B cell (primary cell): ENCODE results near the gene NEK6.

Experiments
- EZH2 ChIP-seq: IDR thresholded peaks from 2 replicates; pipeline ENCODE4 v1.6.1; 2012; ENCODE audit warnings: borderline replicate concordance, low read depth, mild to moderate bottlenecking, moderate library complexity, low read length; ENCODE audit not compliant: insufficient read depth, poor library complexity, severe bottlenecking
- TF ChIP-seq, protein P1 (sequence below): fragments of 200-600 bp; IDR thresholded peaks from one replicate; pipeline ENCODE4 v1.8.0; 2022; ENCODE audit warnings: antibody characterized with exemption, mild to moderate bottlenecking

DNA sequence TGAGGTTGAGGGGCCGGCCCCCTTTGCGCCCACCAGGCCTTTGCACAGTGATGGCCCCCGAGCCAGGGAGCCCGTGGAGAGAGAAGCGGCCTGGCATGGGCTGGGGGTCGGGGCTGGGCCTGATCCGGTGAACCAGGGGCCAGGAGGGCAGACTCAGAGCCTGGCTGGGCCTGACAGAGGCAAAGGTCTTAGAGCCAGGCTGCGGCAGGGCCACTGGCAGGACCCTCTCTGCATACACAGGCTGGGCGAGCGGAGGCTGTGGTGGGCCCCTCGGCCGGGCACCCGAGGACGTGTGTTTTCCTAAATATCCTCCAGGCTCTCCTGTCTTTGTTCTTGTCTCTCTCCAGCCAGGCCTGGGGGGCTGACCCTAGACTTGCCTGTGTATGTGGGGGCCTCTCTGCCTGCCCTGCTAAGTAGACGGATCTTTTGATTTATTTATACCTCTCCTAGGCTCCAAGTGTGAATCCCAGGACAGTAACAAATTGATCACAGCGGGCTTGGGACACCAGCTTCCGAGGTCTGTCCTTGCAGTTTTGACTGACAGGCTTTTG, 933 bp downstream of the NEK6 start:
- TF ChIP-seq, protein P1, sequence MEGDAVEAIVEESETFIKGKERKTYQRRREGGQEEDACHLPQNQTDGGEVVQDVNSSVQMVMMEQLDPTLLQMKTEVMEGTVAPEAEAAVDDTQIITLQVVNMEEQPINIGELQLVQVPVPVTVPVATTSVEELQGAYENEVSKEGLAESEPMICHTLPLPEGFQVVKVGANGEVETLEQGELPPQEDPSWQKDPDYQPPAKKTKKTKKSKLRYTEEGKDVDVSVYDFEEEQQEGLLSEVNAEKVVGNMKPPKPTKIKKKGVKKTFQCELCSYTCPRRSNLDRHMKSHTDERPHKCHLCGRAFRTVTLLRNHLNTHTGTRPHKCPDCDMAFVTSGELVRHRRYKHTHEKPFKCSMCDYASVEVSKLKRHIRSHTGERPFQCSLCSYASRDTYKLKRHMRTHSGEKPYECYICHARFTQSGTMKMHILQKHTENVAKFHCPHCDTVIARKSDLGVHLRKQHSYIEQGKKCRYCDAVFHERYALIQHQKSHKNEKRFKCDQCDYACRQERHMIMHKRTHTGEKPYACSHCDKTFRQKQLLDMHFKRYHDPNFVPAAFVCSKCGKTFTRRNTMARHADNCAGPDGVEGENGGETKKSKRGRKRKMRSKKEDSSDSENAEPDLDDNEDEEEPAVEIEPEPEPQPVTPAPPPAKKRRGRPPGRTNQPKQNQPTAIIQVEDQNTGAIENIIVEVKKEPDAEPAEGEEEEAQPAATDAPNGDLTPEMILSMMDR, result no peak
- no peak for TF ChIP-seq EZH2
